GM23248 (cell line): Measurements from ENCODE around the gene PGP.

ENCODE experiments used
- EZH2 ChIP-seq: fragments of 200-600 bp; sonication (generic); IDR thresholded peaks from 2 replicates; pipeline ENCODE4 v1.6.1; 2018; ENCODE audit warnings: antibody characterized with exemption, mild to moderate bottlenecking; ENCODE audit not compliant: insufficient read depth, poor library complexity, severe bottlenecking
- EZH2phosphoT487 ChIP-seq: fragments of 200-600 bp; sonication (generic); IDR thresholded peaks from 2 replicates; pipeline ENCODE4 v1.6.1; 2018; ENCODE audit warnings: antibody characterized with exemption, moderate library complexity, mild to moderate bottlenecking, low read depth; ENCODE audit not compliant: insufficient read depth

DNA sequence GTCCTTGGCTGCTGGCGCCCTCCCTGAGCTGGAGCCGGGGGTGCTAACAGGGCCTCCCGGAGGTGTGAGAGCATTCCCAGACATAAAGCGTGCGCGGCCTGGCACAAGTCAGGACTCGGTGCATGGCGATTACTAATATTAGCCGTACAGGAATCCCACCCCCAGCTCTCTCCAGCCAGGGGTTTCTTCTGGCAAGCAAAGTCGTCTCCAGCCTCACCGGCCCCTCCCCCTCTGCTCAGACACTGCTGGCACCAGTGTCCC, 23.3 kb downstream of the PGP start:
- TF ChIP-seq EZH2phosphoT487 (no peak), EZH2 (no peak)
